Measurements from ENCODE around the gene NRCAM. TPM values are rescaled to one million over a fixed set of nuclear protein-coding genes. Genes with fewer than 3 reads are reported as not detected.

The NRCAM gene
- total RNA-seq, 1 experiment from 2014 or later: 1.1 TPM

DNA sequence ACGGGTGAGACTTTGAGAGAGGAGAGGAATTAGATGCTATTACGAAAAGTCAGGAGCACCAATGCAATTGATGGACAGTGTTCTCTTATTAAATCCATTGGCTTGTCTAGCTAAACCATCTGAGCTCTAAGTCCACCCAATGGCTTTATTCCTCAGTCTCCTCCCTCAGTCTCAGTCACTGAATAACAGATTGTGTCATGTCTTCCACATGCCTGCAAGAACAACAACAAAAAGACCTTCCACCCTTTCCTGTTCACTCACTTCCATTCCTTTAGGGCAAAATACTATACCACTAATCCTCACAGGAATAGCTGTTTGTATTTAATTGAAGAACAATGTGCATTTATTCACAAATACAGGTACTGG, 171.2 kb downstream of the NRCAM start:
- no peak overlapping the region for H3K4me3 Mint-ChIP-seq (ENCODE audit: unreplicated experiment)
- no peak for TF ChIP-seq CTCF (IDR thresholded peaks at IDR 0.05; ENCODE audit: unreplicated experiment)
- DNase-seq (ENCODE audit: unreplicated experiment): no peak
- intact Hi-C loops (cut with micrococcal nuclease): no loop called here
- ChIA-PET POLR2A (interaction anchor here (0.9 kb wide), 1 partner anchor 13 kb away, joined by 3 read pairs; no protein-coding TSS in a partner anchor), CTCF (no interaction called here)
- H3K9me3 Mint-ChIP-seq (ENCODE audit: unreplicated experiment): no peaks in the 10 kb centered on the region
- H3K27me3 Mint-ChIP-seq (ENCODE audit: insufficient read depth, unreplicated experiment): no peaks in the 10 kb centered on the region
- no TSS peak for BruUV-seq (replicated peaks)
- no peaks in the 10 kb centered on the region for H3K36me3 Mint-ChIP-seq (ENCODE audit: insufficient read depth, unreplicated experiment)
- no peak overlapping the region for H3K27ac Mint-ChIP-seq (ENCODE audit: low read depth, unreplicated experiment)
- peaks cover 13% of the 10 kb centered on the region for H3K4me1 Mint-ChIP-seq (ENCODE audit: insufficient read depth, unreplicated experiment)

DNA sequence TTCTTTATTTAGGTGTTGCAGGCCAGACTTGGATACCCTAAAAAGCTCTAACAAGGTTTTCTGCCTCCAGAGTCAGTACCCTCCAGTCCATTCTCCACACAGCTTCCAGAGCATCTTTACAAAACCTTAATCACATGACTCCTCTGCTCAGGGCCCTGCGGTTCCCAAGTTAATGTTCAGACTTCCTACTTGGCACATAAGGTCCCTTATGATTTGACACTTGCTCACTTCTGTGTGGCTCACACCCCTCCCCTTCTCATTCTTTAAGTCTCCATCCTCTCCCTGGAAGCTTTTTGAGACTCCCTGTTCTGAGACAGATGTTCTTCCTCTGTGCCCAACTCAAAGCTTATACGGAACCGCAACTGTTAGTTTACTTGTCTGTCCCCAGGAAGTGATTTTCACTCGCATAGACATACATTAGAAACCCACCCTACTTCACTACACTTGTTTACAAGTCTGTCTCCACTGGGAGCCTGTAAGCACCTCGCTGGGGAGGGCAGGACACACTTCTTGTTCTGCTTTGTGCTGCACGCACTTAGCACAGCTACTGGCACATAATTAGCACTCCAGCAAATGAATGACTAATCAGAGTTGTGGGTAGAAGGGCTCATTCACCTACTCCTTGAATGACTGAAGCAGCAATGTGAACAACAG, 171.8 kb downstream of the NRCAM start:
- ChIA-PET POLR2A (interaction anchor here (0.6 to 0.9 kb wide), 2 partner anchors 13 to 24 kb away, joined by 3 to 4 read pairs; no protein-coding TSS in a partner anchor), CTCF (no interaction called here)
- TF ChIP-seq CTCF (IDR thresholded peaks at IDR 0.05; ENCODE audit: unreplicated experiment): no peak
- Mint-ChIP-seq H3K36me3 (ENCODE audit: insufficient read depth, unreplicated experiment) (no peaks in the 10 kb centered on the region), H3K27me3 (ENCODE audit: insufficient read depth, unreplicated experiment) (no peaks in the 10 kb centered on the region), H3K4me3 (ENCODE audit: unreplicated experiment) (no peak overlapping the region), H3K4me1 (ENCODE audit: insufficient read depth, unreplicated experiment) (peaks cover 13% of the 10 kb centered on the region), H3K9me3 (ENCODE audit: unreplicated experiment) (no peaks in the 10 kb centered on the region), H3K27ac (ENCODE audit: low read depth, unreplicated experiment) (no peak overlapping the region)
- intact Hi-C loops (cut with micrococcal nuclease): no loop called here
- no peak for DNase-seq (ENCODE audit: unreplicated experiment)
- BruUV-seq (replicated peaks): no TSS peak

GRCh38 chr7:108283252-108283651, 173.0 kb downstream of the NRCAM start:
- POLR2A ChIA-PET: no interaction called here
- Mint-ChIP-seq H3K9me3 (ENCODE audit: unreplicated experiment) (no peaks in the 10 kb centered on the region), H3K27ac (ENCODE audit: low read depth, unreplicated experiment) (no peak overlapping the region), H3K27me3 (ENCODE audit: insufficient read depth, unreplicated experiment) (no peaks in the 10 kb centered on the region), H3K4me1 (ENCODE audit: insufficient read depth, unreplicated experiment) (peaks cover 13% of the 10 kb centered on the region), H3K4me3 (ENCODE audit: unreplicated experiment) (no peak overlapping the region), H3K36me3 (ENCODE audit: insufficient read depth, unreplicated experiment) (no peaks in the 10 kb centered on the region)
- DNase-seq (ENCODE audit: unreplicated experiment): peak; percentile 16
- BruUV-seq (replicated peaks): no TSS peak
- CTCF ChIA-PET: no interaction called here
- TF ChIP-seq CTCF (IDR thresholded peaks at IDR 0.05; ENCODE audit: unreplicated experiment): no peak
- intact Hi-C loops (cut with micrococcal nuclease): no loop called here

- TF ChIP-seq CTCF (IDR thresholded peaks at IDR 0.05; ENCODE audit: unreplicated experiment): no peak
- peak; percentile 13 for DNase-seq (ENCODE audit: unreplicated experiment)
- ChIA-PET POLR2A (no interaction called here), CTCF (interaction anchor here (0.7 to 1.5 kb wide), 3 partner anchors 10 to 215 kb away, joined by 3 to 4 read pairs (median 3); no protein-coding TSS in a partner anchor)
- Mint-ChIP-seq H3K27ac (ENCODE audit: low read depth, unreplicated experiment) (no peak overlapping the region), H3K4me3 (ENCODE audit: unreplicated experiment) (no peak overlapping the region), H3K27me3 (ENCODE audit: insufficient read depth, unreplicated experiment) (no peaks in the 10 kb centered on the region), H3K9me3 (ENCODE audit: unreplicated experiment) (peaks cover 2% of the 10 kb centered on the region), H3K36me3 (ENCODE audit: insufficient read depth, unreplicated experiment) (no peaks in the 10 kb centered on the region), H3K4me1 (ENCODE audit: insufficient read depth, unreplicated experiment) (peaks cover 13% of the 10 kb centered on the region)
- no TSS peak for BruUV-seq (replicated peaks)
- intact Hi-C loops (cut with micrococcal nuclease): no loop called here
Observed at GRCh38 chr7:108282427-108282996, 173.7 kb downstream of the NRCAM start.

Data from MCF 10A (cell line).